ENCODE data around the gene ANP32B.

DNA sequence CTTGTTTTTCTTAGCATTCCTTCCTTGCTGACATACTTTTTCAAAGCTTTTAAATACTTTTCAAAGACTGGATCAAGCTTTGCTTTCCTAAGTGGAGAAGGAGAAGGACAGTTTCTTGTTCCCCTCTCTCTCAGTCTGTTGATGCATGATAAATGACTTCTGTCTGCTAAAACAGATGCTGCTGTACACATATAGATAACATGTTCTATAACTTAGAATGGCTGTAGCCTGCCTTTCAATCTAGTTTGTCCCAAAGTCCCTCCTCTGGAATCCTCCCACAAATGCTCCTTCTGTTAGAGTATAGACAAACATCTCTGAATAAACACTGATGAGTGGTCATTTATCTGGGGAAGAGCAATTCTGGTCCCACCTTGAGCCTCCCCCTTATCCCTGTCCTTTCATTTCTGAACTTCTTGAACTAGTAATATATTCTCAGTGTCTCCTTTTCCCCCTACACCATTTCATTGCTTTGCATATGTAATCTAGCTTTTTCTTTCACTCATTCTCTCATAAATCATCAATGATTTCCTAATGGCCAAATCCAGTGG, 39.8 kb upstream of the ANP32B start:
- TF ChIP-seq, protein P1, sequence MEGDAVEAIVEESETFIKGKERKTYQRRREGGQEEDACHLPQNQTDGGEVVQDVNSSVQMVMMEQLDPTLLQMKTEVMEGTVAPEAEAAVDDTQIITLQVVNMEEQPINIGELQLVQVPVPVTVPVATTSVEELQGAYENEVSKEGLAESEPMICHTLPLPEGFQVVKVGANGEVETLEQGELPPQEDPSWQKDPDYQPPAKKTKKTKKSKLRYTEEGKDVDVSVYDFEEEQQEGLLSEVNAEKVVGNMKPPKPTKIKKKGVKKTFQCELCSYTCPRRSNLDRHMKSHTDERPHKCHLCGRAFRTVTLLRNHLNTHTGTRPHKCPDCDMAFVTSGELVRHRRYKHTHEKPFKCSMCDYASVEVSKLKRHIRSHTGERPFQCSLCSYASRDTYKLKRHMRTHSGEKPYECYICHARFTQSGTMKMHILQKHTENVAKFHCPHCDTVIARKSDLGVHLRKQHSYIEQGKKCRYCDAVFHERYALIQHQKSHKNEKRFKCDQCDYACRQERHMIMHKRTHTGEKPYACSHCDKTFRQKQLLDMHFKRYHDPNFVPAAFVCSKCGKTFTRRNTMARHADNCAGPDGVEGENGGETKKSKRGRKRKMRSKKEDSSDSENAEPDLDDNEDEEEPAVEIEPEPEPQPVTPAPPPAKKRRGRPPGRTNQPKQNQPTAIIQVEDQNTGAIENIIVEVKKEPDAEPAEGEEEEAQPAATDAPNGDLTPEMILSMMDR (conservative IDR thresholded peaks at IDR 0.05; ENCODE audit: low read depth in 2 of 2), result no peak
- TF ChIP-seq NANOG (IDR thresholded peaks at IDR 0.05; ENCODE audit: borderline replicate concordance) (no peak), EZH2 (IDR thresholded peaks at IDR 0.05; ENCODE audit: low read depth, unreplicated experiment) (no peak), ZNF114 (CRISPR knock-in tag; IDR thresholded peaks at IDR 0.05) (no peak), CREB1 (CRISPR knock-in tag; IDR thresholded peaks at IDR 0.05; ENCODE audit: low read depth) (no peak), JUNB (IDR thresholded peaks at IDR 0.05; ENCODE audit: unreplicated experiment) (no peak), EZH2phosphoT487 (IDR thresholded peaks at IDR 0.05; ENCODE audit: unreplicated experiment) (no peak), POLR2AphosphoS5 (IDR thresholded peaks at IDR 0.05; ENCODE audit: low read depth) (no peak)
- TF ChIP-seq, protein P2, sequence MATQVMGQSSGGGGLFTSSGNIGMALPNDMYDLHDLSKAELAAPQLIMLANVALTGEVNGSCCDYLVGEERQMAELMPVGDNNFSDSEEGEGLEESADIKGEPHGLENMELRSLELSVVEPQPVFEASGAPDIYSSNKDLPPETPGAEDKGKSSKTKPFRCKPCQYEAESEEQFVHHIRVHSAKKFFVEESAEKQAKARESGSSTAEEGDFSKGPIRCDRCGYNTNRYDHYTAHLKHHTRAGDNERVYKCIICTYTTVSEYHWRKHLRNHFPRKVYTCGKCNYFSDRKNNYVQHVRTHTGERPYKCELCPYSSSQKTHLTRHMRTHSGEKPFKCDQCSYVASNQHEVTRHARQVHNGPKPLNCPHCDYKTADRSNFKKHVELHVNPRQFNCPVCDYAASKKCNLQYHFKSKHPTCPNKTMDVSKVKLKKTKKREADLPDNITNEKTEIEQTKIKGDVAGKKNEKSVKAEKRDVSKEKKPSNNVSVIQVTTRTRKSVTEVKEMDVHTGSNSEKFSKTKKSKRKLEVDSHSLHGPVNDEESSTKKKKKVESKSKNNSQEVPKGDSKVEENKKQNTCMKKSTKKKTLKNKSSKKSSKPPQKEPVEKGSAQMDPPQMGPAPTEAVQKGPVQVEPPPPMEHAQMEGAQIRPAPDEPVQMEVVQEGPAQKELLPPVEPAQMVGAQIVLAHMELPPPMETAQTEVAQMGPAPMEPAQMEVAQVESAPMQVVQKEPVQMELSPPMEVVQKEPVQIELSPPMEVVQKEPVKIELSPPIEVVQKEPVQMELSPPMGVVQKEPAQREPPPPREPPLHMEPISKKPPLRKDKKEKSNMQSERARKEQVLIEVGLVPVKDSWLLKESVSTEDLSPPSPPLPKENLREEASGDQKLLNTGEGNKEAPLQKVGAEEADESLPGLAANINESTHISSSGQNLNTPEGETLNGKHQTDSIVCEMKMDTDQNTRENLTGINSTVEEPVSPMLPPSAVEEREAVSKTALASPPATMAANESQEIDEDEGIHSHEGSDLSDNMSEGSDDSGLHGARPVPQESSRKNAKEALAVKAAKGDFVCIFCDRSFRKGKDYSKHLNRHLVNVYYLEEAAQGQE (IDR thresholded peaks at IDR 0.05; ENCODE audit: unreplicated experiment), result no peak

Data from GM23338 (cell line).